Activated CD8-positive, alpha-beta T cell treated with anti-CD3 and anti-CD28 coated beads, Interleukin-2, amount 10 ng/mL, durations not matched to agents 7 days and 5 days (primary cell): ENCODE measurements around the gene CCNC. TPM values are rescaled to one million over a fixed set of nuclear protein-coding genes. Genes with fewer than 3 reads are reported as not detected.
A peak's percentile ranks its signal among the peaks of the same experiment; 100 is the strongest.

Experiments
- ATAC-seq: fragments of 150-1000 bp; cut with Tn5 transposase; one replicate; pipeline ENCODE4 v1.10.0; 2021; ENCODE audit warnings: moderate library complexity
- CTCF ChIA-PET: fragments of 350-600 bp; sonication (Branson Sonifier 250); formaldehyde crosslinking; loops from one replicate; lab custom pipeline; 2021; ENCODE audit warnings: antibody characterized with exemption; lab: Charles Lee
- POLR2A ChIA-PET: fragments of 350-600 bp; sonication (Branson Sonifier 250); formaldehyde crosslinking; loops from one replicate; lab custom pipeline; 2021; ENCODE audit warnings: antibody characterized with exemption; lab: Charles Lee
- DNase-seq: peaks from one replicate; pipeline ENCODE4 v3.0.0-alpha.2; 2020
- H3K27ac Mint-ChIP-seq: one replicate; pipeline ENCODE4 v1.8.0; 2021; ENCODE audit warnings: mild to moderate bottlenecking, mixed read lengths
- H3K27me3 Mint-ChIP-seq: one replicate; pipeline ENCODE4 v1.8.0; 2021; ENCODE audit warnings: low read depth, mixed read lengths
- H3K36me3 Mint-ChIP-seq: one replicate; pipeline ENCODE4 v1.8.0; 2021; ENCODE audit warnings: low read depth, mixed read lengths
- H3K4me1 Mint-ChIP-seq: one replicate; pipeline ENCODE4 v1.8.0; 2021; ENCODE audit warnings: low read depth, mixed read lengths
- H3K4me3 Mint-ChIP-seq: one replicate; pipeline ENCODE4 v1.8.0; 2021; ENCODE audit warnings: mild to moderate bottlenecking, mixed read lengths
- H3K9me3 Mint-ChIP-seq: one replicate; pipeline ENCODE4 v1.8.0; 2022; ENCODE audit warnings: mixed read lengths; ENCODE audit not compliant: insufficient read depth
- total RNA-seq, 2 experiments: library from RNA; stranded (reverse); gene quantifications; one replicate each; pipeline ENCODE4 v1.2.3, GENCODE V29; 2021

The CCNC gene, protein sequence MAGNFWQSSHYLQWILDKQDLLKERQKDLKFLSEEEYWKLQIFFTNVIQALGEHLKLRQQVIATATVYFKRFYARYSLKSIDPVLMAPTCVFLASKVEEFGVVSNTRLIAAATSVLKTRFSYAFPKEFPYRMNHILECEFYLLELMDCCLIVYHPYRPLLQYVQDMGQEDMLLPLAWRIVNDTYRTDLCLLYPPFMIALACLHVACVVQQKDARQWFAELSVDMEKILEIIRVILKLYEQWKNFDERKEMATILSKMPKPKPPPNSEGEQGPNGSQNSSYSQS
- total RNA-seq, result 10 to 100 TPM; 36.8 to 38.7 TPM

DNA sequence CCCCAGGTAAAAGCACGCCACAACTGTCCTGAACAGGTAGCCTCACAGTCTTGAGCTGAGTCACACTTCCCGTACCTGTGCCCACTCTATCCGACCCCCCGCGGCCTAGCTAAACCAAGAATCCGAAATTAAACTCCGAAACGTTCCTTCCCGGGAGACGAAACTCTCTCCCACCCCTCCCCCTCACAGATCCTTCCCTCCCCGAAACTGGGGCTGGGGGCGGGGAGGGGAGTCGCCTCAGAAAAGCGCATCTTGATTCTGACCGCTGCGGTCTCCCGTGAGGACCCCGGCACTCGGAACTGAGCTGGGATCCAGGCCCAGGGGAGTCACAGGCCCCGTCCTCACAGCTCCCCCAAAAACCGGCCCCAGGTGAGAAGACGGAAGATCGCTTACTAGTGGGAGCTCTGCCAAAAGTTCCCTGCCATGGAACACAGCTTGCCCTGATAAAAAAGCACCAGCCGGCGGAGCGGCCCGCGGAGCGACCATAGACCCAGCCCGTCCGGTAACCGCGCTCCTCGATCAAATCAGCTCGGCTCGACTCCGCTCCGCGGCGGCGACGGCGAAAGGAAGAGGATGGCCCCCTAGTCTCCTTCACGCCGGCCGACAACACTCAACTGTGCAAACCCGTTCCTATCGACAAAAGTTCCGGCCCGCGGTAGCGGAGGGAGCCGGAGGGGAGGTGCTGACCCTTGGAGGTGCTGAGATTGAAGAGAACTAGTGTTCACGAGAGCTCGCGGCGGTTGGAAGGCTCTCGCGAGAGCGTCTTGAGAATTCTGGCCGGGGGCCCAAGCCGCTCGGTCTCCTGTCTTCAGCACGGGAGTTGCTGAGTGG, at the start of gene CCNC:
TSS of gene CCNC (minus strand) at position 558 of the 831 bp plus-strand sequence. CDS start at position 425, 133 bp downstream.
- Mint-ChIP-seq H3K27me3 (no peaks in the 10 kb centered on the region), H3K27ac (peak within 1 kb of the TSS; percentile 97), H3K4me1 (peaks cover 27% of the 10 kb centered on the region), H3K9me3 (no peaks in the 10 kb centered on the region), H3K4me3 (peak within 1 kb of the TSS; percentile 100), H3K36me3 (peaks cover 14% of the 10 kb centered on the region)
- CTCF ChIA-PET, result interaction anchor here (0.8 to 2.9 kb wide), 8 partner anchors 9 to 178 kb away, joined by 3 to 13 read pairs (median 4); partner anchors contain the start of gene USP45
- peak; percentile 93 for DNase-seq
- POLR2A ChIA-PET, result interaction anchor here (0.5 to 2.4 kb wide), 15 partner anchors 9 to 688 kb away, joined by 3 to 19 read pairs (median 3); partner anchors contain the start of genes COQ3 and USP45
- ATAC-seq, result peak; percentile 98

GRCh38 chr6:99617131-99617530, 48.7 kb upstream of the CCNC start:
- Mint-ChIP-seq H3K27me3 (peaks cover 68% of the 10 kb centered on the region), H3K4me3 (no peak overlapping the region), H3K4me1 (peaks cover 9% of the 10 kb centered on the region), H3K36me3 (peaks cover 6% of the 10 kb centered on the region), H3K9me3 (peaks cover 4% of the 10 kb centered on the region), H3K27ac (no peak overlapping the region)
- ChIA-PET POLR2A (no interaction called here), CTCF (interaction anchor here (1.3 kb wide), 1 partner anchor 29 kb away, joined by 4 read pairs; no protein-coding TSS in a partner anchor)
- DNase-seq (no peak), ATAC-seq (no peak)

- peak; percentile 32 for ATAC-seq
- Mint-ChIP-seq H3K36me3 (peaks cover 6% of the 10 kb centered on the region), H3K27ac (peak overlapping the region; percentile 3), H3K4me3 (peak overlapping the region; percentile 70), H3K9me3 (peaks cover 4% of the 10 kb centered on the region), H3K4me1 (peaks cover 30% of the 10 kb centered on the region), H3K27me3 (peaks cover 72% of the 10 kb centered on the region)
- ChIA-PET POLR2A (interaction anchor here (0.8 to 1.1 kb wide), 2 partner anchors 10 to 46 kb away, joined by 3 read pairs; partner anchors contain the start of gene CCNC), CTCF (no interaction called here)
- peak; percentile 54 for DNase-seq
Measured at GRCh38 chr6:99614430-99615186, 46.1 kb upstream of the CCNC start.

GRCh38 chr6:99613705-99614429, 45.4 kb upstream of the CCNC start:
- no peak overlapping the region for H3K27ac Mint-ChIP-seq
- H3K4me1 Mint-ChIP-seq, result peaks cover 35% of the 10 kb centered on the region
- POLR2A ChIA-PET, result interaction anchor here (0.8 to 1.1 kb wide), 2 partner anchors 10 to 45 kb away, joined by 3 read pairs; partner anchors contain the start of gene CCNC
- DNase-seq (peak; percentile 49), ATAC-seq (peak; percentile 75)
- CTCF ChIA-PET, result no interaction called here
- peaks cover 73% of the 10 kb centered on the region for H3K27me3 Mint-ChIP-seq
- H3K9me3 Mint-ChIP-seq, result peaks cover 4% of the 10 kb centered on the region
- H3K4me3 Mint-ChIP-seq, result peak overlapping the region; percentile 70
- peaks cover 6% of the 10 kb centered on the region for H3K36me3 Mint-ChIP-seq

DNA sequence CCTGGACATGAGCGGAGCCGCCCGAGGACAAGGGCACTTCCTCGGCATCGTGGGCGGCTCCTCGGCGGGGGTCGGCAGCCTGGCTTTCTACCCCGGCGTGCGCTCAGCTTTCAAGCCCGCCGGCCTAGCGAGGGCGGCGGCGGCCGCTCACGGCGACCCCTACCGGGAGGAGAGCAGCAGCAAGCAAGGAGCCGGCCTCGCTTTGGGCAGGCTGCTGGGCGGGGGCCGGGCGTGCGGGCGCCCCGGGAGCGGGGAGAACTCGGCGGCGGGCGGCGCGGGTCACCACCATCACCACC, 44.9 kb upstream of the CCNC start:
- DNase-seq, result no peak

DNA sequence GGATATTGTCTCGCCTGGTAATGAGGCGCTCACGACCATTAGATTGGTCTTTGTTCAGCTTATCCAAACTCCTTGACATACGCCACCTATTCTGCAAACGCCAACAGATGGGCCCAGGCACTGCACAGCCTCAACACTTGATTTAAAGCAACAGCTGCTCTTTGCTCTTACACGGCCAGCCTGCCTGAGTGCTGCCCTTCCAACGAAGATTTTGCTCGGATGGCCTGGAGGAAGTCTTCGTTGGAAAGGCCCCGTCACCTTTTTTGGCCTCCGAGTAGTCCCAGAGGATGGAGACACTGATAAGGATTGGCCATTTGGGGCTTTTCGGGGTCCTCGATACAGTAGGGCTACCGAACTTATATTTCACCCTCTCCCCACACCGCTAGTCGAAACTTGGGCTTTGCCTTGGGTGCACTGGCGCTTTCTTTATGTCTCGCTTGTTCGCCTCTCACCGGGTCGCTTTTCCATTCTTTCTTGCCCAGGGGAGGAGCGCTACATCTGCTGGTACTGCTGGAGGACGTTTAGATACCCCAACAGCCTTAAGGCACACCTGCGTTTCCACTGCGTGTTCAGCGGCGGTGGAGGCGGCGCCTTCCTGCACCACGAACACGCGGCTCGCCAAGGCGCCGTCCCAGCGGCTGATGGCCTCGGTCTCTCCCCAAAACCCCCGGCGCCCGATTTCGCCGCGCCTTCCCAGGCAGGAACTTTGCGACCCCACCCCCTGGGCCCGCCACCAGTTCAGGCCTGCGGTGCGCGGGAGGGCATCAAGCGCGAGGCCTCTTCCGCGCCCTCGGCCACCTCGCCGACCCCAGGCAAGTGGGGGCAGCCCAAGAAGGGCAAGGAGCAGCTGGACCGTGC, 44.3 kb upstream of the CCNC start:
- no peak for ATAC-seq
- H3K4me3 Mint-ChIP-seq, result no peak overlapping the region

More for the DNA sequence above, 44.9 kb upstream of the CCNC start:
- POLR2A ChIA-PET, result interaction anchor here (1.1 kb wide), 1 partner anchor 45 kb away, joined by 3 read pairs; the partner anchor contains the start of gene CCNC
- Mint-ChIP-seq H3K4me3 (peak overlapping the region; percentile 70), H3K36me3 (peaks cover 5% of the 10 kb centered on the region), H3K27me3 (peaks cover 75% of the 10 kb centered on the region), H3K9me3 (peaks cover 3% of the 10 kb centered on the region), H3K27ac (no peak overlapping the region), H3K4me1 (peaks cover 35% of the 10 kb centered on the region)
- CTCF ChIA-PET, result no interaction called here
- peak; percentile 60 for ATAC-seq

DNA sequence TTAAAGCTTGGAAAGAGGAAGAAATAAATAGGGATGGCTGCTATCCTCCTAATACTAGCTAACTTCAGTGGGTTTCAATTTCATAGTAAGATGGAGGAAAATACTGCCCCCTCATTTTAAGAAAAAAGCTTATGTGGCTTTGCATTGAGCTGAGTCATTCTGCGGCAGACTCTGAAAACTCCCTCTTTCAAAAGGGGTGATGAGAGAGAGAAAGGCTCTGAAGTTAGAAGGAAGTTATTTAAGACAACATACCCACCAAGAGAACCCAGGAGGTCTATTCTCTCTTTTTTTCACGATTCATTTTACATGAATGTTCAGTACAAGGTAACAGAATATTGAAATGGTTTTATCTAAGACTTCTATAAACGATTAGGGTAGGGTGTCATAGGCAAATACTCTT, 42.7 kb upstream of the CCNC start:
- H3K4me1 Mint-ChIP-seq, result peaks cover 35% of the 10 kb centered on the region
- peaks cover 6% of the 10 kb centered on the region for H3K36me3 Mint-ChIP-seq
- ATAC-seq, result no peak
- no peaks in the 10 kb centered on the region for H3K9me3 Mint-ChIP-seq
- POLR2A ChIA-PET, result no interaction called here
- peaks cover 76% of the 10 kb centered on the region for H3K27me3 Mint-ChIP-seq
- H3K27ac Mint-ChIP-seq, result no peak overlapping the region
- DNase-seq, result no peak
- no peak overlapping the region for H3K4me3 Mint-ChIP-seq
- CTCF ChIA-PET, result interaction anchor here (1.0 to 2.9 kb wide), 4 partner anchors 9 to 849 kb away, joined by 3 to 15 read pairs (median 6); no protein-coding TSS in a partner anchor

More for the DNA sequence above, 44.3 kb upstream of the CCNC start:
- CTCF ChIA-PET, result interaction anchor here (0.8 to 2.9 kb wide), 2 partner anchors 24 to 93 kb away, joined by 4 to 15 read pairs; no protein-coding TSS in a partner anchor
- H3K36me3 Mint-ChIP-seq, result peaks cover 4% of the 10 kb centered on the region
- no peak overlapping the region for H3K27ac Mint-ChIP-seq
- H3K9me3 Mint-ChIP-seq, result no peaks in the 10 kb centered on the region
- H3K27me3 Mint-ChIP-seq, result peaks cover 74% of the 10 kb centered on the region
- DNase-seq, result no peak
- POLR2A ChIA-PET, result interaction anchor here (1.1 kb wide), 1 partner anchor 44 kb away, joined by 3 read pairs; the partner anchor contains the start of gene CCNC
- peaks cover 35% of the 10 kb centered on the region for H3K4me1 Mint-ChIP-seq

- Mint-ChIP-seq H3K36me3 (peaks cover 7% of the 10 kb centered on the region), H3K27ac (no peak overlapping the region), H3K27me3 (peaks cover 76% of the 10 kb centered on the region), H3K4me1 (peaks cover 34% of the 10 kb centered on the region), H3K4me3 (no peak overlapping the region), H3K9me3 (no peaks in the 10 kb centered on the region)
- ATAC-seq (no peak), DNase-seq (no peak)
- ChIA-PET CTCF (interaction anchor here (2.3 to 2.9 kb wide), 2 partner anchors 8 to 21 kb away, joined by 10 to 15 read pairs; no protein-coding TSS in a partner anchor), POLR2A (no interaction called here)
Measured at GRCh38 chr6:99609905-99610489, 41.5 kb upstream of the CCNC start.

- CTCF ChIA-PET, result interaction anchor here (1.2 to 1.4 kb wide), 2 partner anchors 19 to 851 kb away, joined by 3 to 6 read pairs; no protein-coding TSS in a partner anchor
- no peak for DNase-seq
- peaks cover 35% of the 10 kb centered on the region for H3K4me1 Mint-ChIP-seq
- no peak overlapping the region for H3K27ac Mint-ChIP-seq
- POLR2A ChIA-PET, result no interaction called here
- H3K4me3 Mint-ChIP-seq, result no peak overlapping the region
- no peaks in the 10 kb centered on the region for H3K9me3 Mint-ChIP-seq
- peaks cover 78% of the 10 kb centered on the region for H3K27me3 Mint-ChIP-seq
- no peak for ATAC-seq
- H3K36me3 Mint-ChIP-seq, result peaks cover 5% of the 10 kb centered on the region
Measured at GRCh38 chr6:99608886-99609482, 40.5 kb upstream of the CCNC start.
